IPS DF 4.7 (cell line): Measurements from ENCODE around the gene GYG2.
"Not testable (repeated sequence)": the region's sequence is repeated elsewhere in the genome, so short reads cannot be mapped to it uniquely, and the experiment has no call there.

Source experiments
- DNase-seq: peaks from one replicate; pipeline ENCODE4 v3.0.0-alpha.2; 2013; ENCODE audit warnings: low spot score; ENCODE audit errors: extremely low read depth

Gene GYG2

GRCh38 chrX:2901367-2902036, 72.8 kb downstream of the GYG2 start:
- no peak for DNase-seq

- no peak for DNase-seq
These were observed 74.1 kb downstream of the GYG2 start for GRCh38 chrX:2902841-2903240.

- DNase-seq: no peak
These were observed 74.6 kb downstream of the GYG2 start for GRCh38 chrX:2903366-2903765.

- DNase-seq: no peak
These were observed 78.6 kb downstream of the GYG2 start for GRCh38 chrX:2907295-2907694.

GRCh38 chrX:2908125-2908685, 79.5 kb downstream of the GYG2 start:
- no peak for DNase-seq

- no peak for DNase-seq
These were observed 81.4 kb downstream of the GYG2 start for GRCh38 chrX:2910109-2910508.

GRCh38 chrX:2913118-2913517, 84.4 kb downstream of the GYG2 start:
- no peak for DNase-seq

- DNase-seq: no peak
These were observed 89.0 kb downstream of the GYG2 start for GRCh38 chrX:2917767-2918166.

- no peak for DNase-seq
These were observed 92.5 kb downstream of the GYG2 start for GRCh38 chrX:2921193-2921592.

- no peak for DNase-seq
These were observed 93.0 kb downstream of the GYG2 start for GRCh38 chrX:2921750-2922149.

- no peak for DNase-seq
These were observed 95.4 kb downstream of the GYG2 start for GRCh38 chrX:2924151-2924550.

- not testable (repeated sequence) for DNase-seq
These were observed 97.5 kb downstream of the GYG2 start for GRCh38 chrX:2926255-2926654.

- DNase-seq: no peak
These were observed 98.0 kb downstream of the GYG2 start for GRCh38 chrX:2926664-2927275.

GRCh38 chrX:2928191-2928582, 99.5 kb downstream of the GYG2 start:
- no peak for DNase-seq

GRCh38 chrX:2928583-2929434, 100.1 kb downstream of the GYG2 start, which contains the start of gene ARSD:
TSS of gene ARSD (minus strand) at chrX:2929339. CDS start at chrX:2929275, 64 bp downstream.
- DNase-seq: no peak

- DNase-seq: no peak
These were observed 102.4 kb downstream of the GYG2 start for GRCh38 chrX:2931155-2931554.

GRCh38 chrX:2931612-2932011, 102.9 kb downstream of the GYG2 start:
- DNase-seq: no peak
